Kidney epithelial cell (primary cell): ENCODE measurements around the gene CRBN. TPM values are rescaled to one million over a fixed set of nuclear protein-coding genes. Genes with fewer than 3 reads are reported as not detected.
A peak's percentile ranks its signal among the peaks of the same experiment; 100 is the strongest.

ENCODE experiments used
- DNase-seq: peaks from one replicate; pipeline ENCODE4 v3.0.0-alpha.2; 2010; ENCODE audit warnings: low read depth
- H3K27me3 ChIP-seq: 2 replicates; pipeline ENCODE4 v1.6.0; 2011; ENCODE audit warnings: low read length; ENCODE audit not compliant: control insufficient read depth, insufficient read depth
- H3K36me3 ChIP-seq: 2 replicates; pipeline ENCODE4 v1.5.1; 2011; ENCODE audit warnings: low read length; ENCODE audit not compliant: control insufficient read depth, insufficient read depth
- H3K4me3 ChIP-seq: 2 replicates; pipeline ENCODE4 v1.5.1; 2011; ENCODE audit warnings: low read depth, mild to moderate bottlenecking, control low read depth, low read length
- CTCF ChIP-seq: IDR thresholded peaks from 2 replicates; pipeline ENCODE4 v1.5.1; 2011; ENCODE audit warnings: mild to moderate bottlenecking, moderate library complexity, low read length, control low read depth, inconsistent platforms; ENCODE audit not compliant: insufficient read depth, poor library complexity, severe bottlenecking
- total RNA-seq: library from RNA; depleted of rRNA; stranded (reverse); fragments of >200 nt; gene quantifications from 2 replicates; pipeline ENCODE4 v1.2.3, GENCODE V29; 2015

Gene CRBN
- total RNA-seq, 1 donor from 2014 or later, result 43.9 TPM

GRCh38 chr3:3127432-3128010, 52.0 kb downstream of the CRBN start:
- H3K36me3 ChIP-seq, result peaks cover 1% of the 10 kb centered on the region
- no peak for TF ChIP-seq CTCF
- no peaks in the 10 kb centered on the region for H3K27me3 ChIP-seq
- peak overlapping the region; percentile 66 for H3K4me3 ChIP-seq
- no peak for DNase-seq

GRCh38 chr3:3126477-3127431, 52.7 kb downstream of the CRBN start, which contains the start of gene TRNT1:
TRNT1 (plus strand) TSS chr3:3126940; CDS start chr3:3129041, 2,101 bp downstream.
- TF ChIP-seq CTCF, result no peak
- peak; percentile 71 for DNase-seq
- H3K36me3 ChIP-seq, result peaks cover 1% of the 10 kb centered on the region
- peak within 1 kb of the TSS; percentile 66 for H3K4me3 ChIP-seq
- H3K27me3 ChIP-seq, result no peaks in the 10 kb centered on the region

GRCh38 chr3:3125977-3126376, 53.5 kb downstream of the CRBN start:
- no peak for TF ChIP-seq CTCF
- H3K36me3 ChIP-seq, result peaks cover 1% of the 10 kb centered on the region
- no peak for DNase-seq
- peak overlapping the region; percentile 66 for H3K4me3 ChIP-seq
- no peaks in the 10 kb centered on the region for H3K27me3 ChIP-seq

GRCh38 chr3:3119393-3119851, 60.1 kb downstream of the CRBN start:
- Histone ChIP-seq H3K4me3 (no peak overlapping the region), H3K27me3 (no peaks in the 10 kb centered on the region), H3K36me3 (no peaks in the 10 kb centered on the region)
- TF ChIP-seq CTCF, result no peak
- DNase-seq, result no peak

- no peak for TF ChIP-seq CTCF
- Histone ChIP-seq H3K4me3 (no peak overlapping the region), H3K36me3 (no peaks in the 10 kb centered on the region), H3K27me3 (no peaks in the 10 kb centered on the region)
- DNase-seq, result no peak
These were observed 61.8 kb downstream of the CRBN start for GRCh38 chr3:3117651-3118050.
